ENCODE results near the gene NRCAM. TPM values are rescaled to one million over a fixed set of nuclear protein-coding genes. Genes with fewer than 3 reads are reported as not detected.
"Not testable (repeated sequence)": the region's sequence is repeated elsewhere in the genome, so short reads cannot be mapped to it uniquely, and the experiment has no call there.

The NRCAM gene
- total RNA-seq, 1 donor from 2014 or later, result 1.1 TPM

- DNase-seq (ENCODE audit: low spot score); ATAC-seq: not testable (repeated sequence)
Observed at GRCh38 chr7:108259447-108259846, 196.8 kb downstream of the NRCAM start.

DNA sequence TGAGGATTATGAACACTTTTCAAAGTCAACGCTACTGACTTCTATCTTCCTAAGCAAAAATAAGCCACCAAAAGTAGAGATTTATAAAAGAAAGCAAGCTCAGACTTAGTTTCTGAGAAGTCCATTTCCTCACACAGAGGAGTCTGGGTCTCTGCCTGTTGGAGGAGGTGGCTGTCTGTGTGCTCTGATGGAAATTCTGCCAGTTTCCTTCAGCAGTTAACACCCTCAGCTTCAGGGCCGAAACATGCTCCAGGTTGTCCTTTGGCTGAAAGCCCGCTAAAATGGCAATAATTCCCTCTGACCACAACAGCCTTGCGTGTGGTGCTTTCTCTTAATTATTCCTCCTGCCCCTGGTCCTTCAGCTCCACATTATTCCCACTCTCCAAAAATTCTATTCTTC, 198.3 kb downstream of the NRCAM start:
- ATAC-seq (no peak), DNase-seq (ENCODE audit: low spot score) (no peak)

GRCh38 chr7:108254259-108254658, 202.0 kb downstream of the NRCAM start:
- no peak for ATAC-seq
- no peak for DNase-seq (ENCODE audit: low spot score)

- no peak for DNase-seq (ENCODE audit: low spot score)
- ATAC-seq, result no peak
Observed at GRCh38 chr7:108253275-108254044, 202.8 kb downstream of the NRCAM start.

DNA sequence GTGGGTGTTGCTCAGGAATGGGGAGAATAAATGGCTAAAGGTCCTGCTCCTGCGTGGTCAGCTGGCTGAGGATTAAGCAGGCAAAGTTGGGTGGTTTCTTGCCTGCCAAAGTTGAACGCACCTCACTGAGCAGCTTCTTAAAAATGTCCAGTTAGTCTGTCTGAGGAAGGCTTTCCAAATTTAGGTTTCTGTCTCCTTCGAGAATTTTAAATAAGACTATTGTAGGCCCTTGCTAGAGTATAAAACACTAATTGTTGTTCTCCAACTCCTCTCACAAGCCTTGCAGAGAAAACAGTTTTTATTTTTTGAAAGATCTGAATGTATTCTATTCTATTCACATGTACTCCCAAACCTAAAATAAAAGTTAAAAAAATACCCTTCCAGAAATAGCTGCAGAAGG, 204.1 kb downstream of the NRCAM start:
- ATAC-seq (no peak), DNase-seq (ENCODE audit: low spot score) (no peak)

GRCh38 chr7:108251700-108252099, 204.5 kb downstream of the NRCAM start:
- DNase-seq (ENCODE audit: low spot score) (no peak), ATAC-seq (no peak)

GRCh38 chr7:108249453-108249852, 206.8 kb downstream of the NRCAM start:
- DNase-seq (ENCODE audit: low spot score) (no peak), ATAC-seq (no peak)

- DNase-seq (ENCODE audit: low spot score) (no peak), ATAC-seq (no peak)
Observed at GRCh38 chr7:108248821-108249220, 207.4 kb downstream of the NRCAM start.

GRCh38 chr7:108248418-108248817, 207.8 kb downstream of the NRCAM start:
- no peak for ATAC-seq
- DNase-seq (ENCODE audit: low spot score), result no peak

- DNase-seq (ENCODE audit: low spot score) (no peak), ATAC-seq (no peak)
Observed at GRCh38 chr7:108247614-108248013, 208.6 kb downstream of the NRCAM start.

DNA sequence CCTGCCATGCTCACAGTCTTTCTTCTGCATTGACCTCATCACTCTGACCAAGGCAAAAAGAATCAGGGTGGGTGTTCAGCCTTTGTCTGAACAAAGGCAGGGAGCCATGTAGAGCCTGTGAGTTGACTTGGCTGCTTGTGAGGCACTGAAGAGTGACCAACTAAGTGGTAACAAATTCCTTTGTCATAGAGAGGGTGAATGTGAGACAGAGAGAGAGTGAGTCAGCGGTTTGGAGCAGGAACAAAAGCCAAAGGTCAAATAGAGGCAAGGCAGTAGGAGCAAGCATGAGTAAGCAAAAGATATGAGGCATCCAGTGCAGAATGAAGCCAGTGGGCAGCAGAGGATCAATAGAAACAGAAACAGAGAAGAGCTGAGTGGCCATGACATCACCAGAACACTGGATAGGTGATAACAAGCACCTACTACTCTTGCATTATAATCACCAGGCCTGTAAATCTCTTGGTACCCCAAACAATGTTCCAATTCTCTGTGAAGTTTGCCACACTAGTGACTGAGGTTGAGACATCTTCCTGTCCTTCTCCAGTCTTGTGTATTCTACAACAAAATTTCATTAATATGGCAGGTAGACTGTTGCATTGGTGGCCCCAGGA, 209.9 kb downstream of the NRCAM start:
- ATAC-seq, result peak; percentile 74

GRCh38 chr7:108245523-108246226, 210.6 kb downstream of the NRCAM start:
- ATAC-seq (no peak), DNase-seq (ENCODE audit: low spot score) (no peak)

More for the DNA sequence above, 209.9 kb downstream of the NRCAM start:
- no peak for DNase-seq (ENCODE audit: low spot score)

- DNase-seq (ENCODE audit: low spot score), result no peak
- ATAC-seq, result no peak
Observed at GRCh38 chr7:108244110-108244509, 212.1 kb downstream of the NRCAM start.

- DNase-seq (ENCODE audit: low spot score) (no peak), ATAC-seq (no peak)
Observed at GRCh38 chr7:108239501-108240225, 216.6 kb downstream of the NRCAM start.

DNA sequence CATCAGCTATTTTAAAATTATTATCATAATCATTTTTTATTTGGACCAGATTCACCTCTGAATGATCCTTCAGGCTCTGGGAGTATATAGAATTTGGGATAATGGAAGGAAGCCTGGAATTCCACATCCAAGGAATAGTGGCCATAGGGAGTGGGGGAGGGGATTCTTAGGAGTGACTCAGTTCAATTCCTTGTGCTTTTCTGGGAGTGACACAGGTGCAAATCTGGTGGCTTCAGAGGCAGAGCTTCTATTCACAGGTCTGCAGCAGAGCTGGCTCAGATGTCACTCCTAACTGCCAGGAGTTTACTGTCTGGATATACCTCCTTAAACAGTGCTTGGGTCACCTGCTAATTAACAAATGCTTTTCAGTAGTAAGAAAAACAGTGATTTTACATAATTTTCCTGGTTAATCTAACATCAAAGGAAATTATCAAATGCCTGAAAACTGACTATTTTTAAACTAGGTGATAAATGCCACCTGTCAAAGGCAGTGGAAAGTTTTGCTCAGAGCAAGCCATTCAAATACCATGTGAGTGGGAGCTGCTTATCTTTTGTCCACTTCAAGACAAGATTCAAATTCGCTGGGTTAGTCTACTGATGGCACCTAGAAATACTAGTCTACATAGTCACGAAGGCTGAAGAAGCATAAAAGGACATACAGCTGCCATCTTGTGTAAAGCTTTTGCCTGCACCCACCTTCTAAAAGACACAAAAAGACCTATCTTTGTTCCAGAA, 219.4 kb downstream of the NRCAM start:
- DNase-seq (ENCODE audit: low spot score) (no peak), ATAC-seq (no peak)

GRCh38 chr7:108235451-108236061, 220.7 kb downstream of the NRCAM start:
- DNase-seq (ENCODE audit: low spot score) (no peak), ATAC-seq (peak; percentile 61)

DNA sequence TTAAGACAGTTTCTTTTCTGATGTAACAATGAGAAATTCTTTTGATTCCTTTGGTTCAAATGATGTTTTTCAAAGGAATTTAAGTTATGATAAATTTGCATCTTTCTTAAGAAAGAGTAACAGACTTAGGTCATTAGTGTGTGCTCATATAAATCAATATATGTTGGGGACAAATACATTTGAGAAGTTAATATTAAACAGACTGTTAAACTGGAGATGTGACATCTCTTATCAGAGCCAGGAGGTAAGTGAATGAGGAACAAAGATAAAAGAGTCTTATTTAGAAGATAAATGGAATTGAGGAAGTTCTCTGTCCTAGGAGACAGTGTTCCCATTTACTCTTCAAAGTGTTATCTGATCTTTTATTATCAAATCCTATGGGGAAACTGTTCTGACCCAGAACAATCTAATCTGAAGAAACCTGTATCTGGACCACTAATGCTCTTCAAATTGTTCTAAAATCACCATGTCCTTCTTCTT, 221.2 kb downstream of the NRCAM start:
- DNase-seq (ENCODE audit: low spot score) (no peak), ATAC-seq (no peak)

GRCh38 chr7:108234281-108234680, 222.0 kb downstream of the NRCAM start:
- DNase-seq (ENCODE audit: low spot score) (no peak), ATAC-seq (no peak)

GRCh38 chr7:108232076-108232475, 224.2 kb downstream of the NRCAM start:
- ATAC-seq (no peak), DNase-seq (ENCODE audit: low spot score) (no peak)

DNA sequence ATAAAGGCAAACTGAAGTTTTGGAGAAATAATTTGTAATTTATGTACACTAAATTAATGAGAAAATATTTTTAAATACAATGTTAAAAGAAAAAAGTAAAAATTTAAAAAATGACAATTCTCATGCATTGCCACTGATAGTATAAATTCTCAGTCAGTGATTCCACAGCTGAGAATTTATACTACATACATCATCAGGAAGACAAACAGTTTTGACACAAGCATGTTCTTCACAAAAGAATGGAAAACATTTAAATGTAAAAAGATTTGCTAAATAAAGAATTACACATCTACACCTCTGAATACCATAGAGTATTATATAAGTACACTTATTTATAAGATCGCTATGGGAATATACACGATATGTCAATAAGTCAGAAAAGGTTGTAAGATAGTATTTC, 225.0 kb downstream of the NRCAM start:
- ATAC-seq (no peak), DNase-seq (ENCODE audit: low spot score) (no peak)
